Small intestine (tissue), 7 donors: ENCODE results near the gene AGTRAP. TPM values are rescaled to one million over a fixed set of nuclear protein-coding genes. Genes with fewer than 3 reads are reported as not detected.
A peak's percentile ranks its signal among the peaks of the same experiment; 100 is the strongest.

Experiments
- DNase-seq, 2 donors: peaks; one replicate each; pipeline versions ENCODE4 v3.0.0 to v3.0.0-alpha.2; 2013
- FAIRE-seq: peaks from 2 replicates; lab custom pipeline; 2012; peaks lifted over from hg19 to GRCh38; lab: Jason Lieb, UNC
- H3K27ac ChIP-seq, 3 donors: one replicate each; pipeline ENCODE4 v1.5.1; 2013; ENCODE audit warnings: low read length in 2 of 3, mild to moderate bottlenecking in 2 of 3, control low read depth in 1 of 3, inconsistent platforms in 1 of 3, low read depth in 1 of 3, moderate library complexity in 1 of 3
- H3K27me3 ChIP-seq, 3 donors: one replicate each; pipeline ENCODE4 v1.6.1; 2013; ENCODE audit warnings: low read length in 3 of 3, inconsistent platforms in 1 of 3; ENCODE audit not compliant: control insufficient read depth in 3 of 3, insufficient read depth in 3 of 3
- H3K36me3 ChIP-seq, 3 donors: one replicate each; pipeline ENCODE4 v1.6.1; 2013; ENCODE audit warnings: low read length in 3 of 3, inconsistent platforms in 1 of 3, low read depth in 1 of 3, mild to moderate bottlenecking in 1 of 3, moderate library complexity in 1 of 3; ENCODE audit not compliant: control insufficient read depth in 3 of 3, insufficient read depth in 2 of 3
- H3K4me1 ChIP-seq, 3 donors: one replicate each; pipeline ENCODE4 v1.6.1; 2013; ENCODE audit warnings: low read length in 2 of 3, inconsistent platforms in 1 of 3, low read depth in 1 of 3, mild to moderate bottlenecking in 1 of 3, moderate library complexity in 1 of 3; ENCODE audit not compliant: control insufficient read depth in 3 of 3, insufficient read depth in 2 of 3
- H3K4me3 ChIP-seq, 3 donors: one replicate each; pipeline ENCODE4 v1.5.1; 2013; ENCODE audit warnings: low read length in 3 of 3, control low read depth in 1 of 3, inconsistent platforms in 1 of 3, low read depth in 1 of 3, mild to moderate bottlenecking in 1 of 3, moderate library complexity in 1 of 3
- H3K9me3 ChIP-seq, 2 donors: one replicate each; pipeline ENCODE4 v1.6.1; 2013; ENCODE audit warnings: low read depth in 1 of 2, low read length in 1 of 2; ENCODE audit not compliant: control insufficient read depth in 2 of 2, insufficient read depth in 1 of 2
- WGBS, 3 donors: extraction: QIAGEN DNeasy Blood & Tissue Kit; methylation state at CpG; one replicate each; pipeline ENCODE4 v1.1.7; 2013; 5-methylcytosine and 5-hydroxymethylcytosine counted together
- polyA plus RNA-seq, 4 donors: library from polyadenylated mRNA; stranded (reverse) in 3 of 4; unstranded in 1 of 4; fragments of 200-250 nt in 3 of 4; fragments of 120-200 nt in 1 of 4; gene quantifications; one replicate each; pipeline versions ENCODE4 v1.2.1 to v1.2.3, GENCODE V29; 2013
- donor health status: healthy with polysubstance abuse.
- donor health status: control.
- donor health status: control.
- donor health status: Bipolar disorder and iron deficiency.
- donor health status: healthy.

AGTRAP gene
- polyA plus RNA-seq, 4 donors = 5.6 to 54.9 (median 19.2) TPM

DNA sequence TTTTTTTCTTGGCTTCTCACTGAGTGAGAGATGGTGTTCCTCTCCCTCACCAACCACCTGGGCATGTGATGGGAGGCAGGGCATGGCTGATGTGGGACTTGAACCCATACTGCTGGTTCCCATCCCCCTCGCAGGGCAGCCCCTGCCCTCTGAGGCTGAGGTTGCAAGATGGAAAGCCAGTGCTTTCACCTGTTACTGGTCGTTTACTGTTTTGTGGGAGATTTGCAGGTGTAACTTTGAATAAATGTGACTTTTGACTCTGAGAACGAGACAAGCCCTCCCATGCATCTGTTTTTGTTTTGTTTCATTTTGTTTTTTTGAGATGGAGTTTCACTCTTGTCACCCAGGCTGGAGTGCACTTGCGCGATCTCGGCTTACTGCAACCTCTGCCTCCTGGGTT lies 47.6 kb downstream of the AGTRAP start:
- 79 to 85% (median 82%) methylated on average over 6 of the region's 6 CpGs for WGBS, 3 donors
- Histone ChIP-seq H3K36me3 (peaks cover 0 to 8% (median 0%) of the 10 kb centered on the region in 3 donors), H3K9me3 (no peaks in the 10 kb centered on the region), H3K27ac (no peak overlapping the region), H3K4me1 (peaks cover 0 to 24% (median 5%) of the 10 kb centered on the region in 3 donors), H3K27me3 (no peaks in the 10 kb centered on the region), H3K4me3 (no peak overlapping the region)
- DNase-seq (no peak), FAIRE-seq (no peak)

DNA sequence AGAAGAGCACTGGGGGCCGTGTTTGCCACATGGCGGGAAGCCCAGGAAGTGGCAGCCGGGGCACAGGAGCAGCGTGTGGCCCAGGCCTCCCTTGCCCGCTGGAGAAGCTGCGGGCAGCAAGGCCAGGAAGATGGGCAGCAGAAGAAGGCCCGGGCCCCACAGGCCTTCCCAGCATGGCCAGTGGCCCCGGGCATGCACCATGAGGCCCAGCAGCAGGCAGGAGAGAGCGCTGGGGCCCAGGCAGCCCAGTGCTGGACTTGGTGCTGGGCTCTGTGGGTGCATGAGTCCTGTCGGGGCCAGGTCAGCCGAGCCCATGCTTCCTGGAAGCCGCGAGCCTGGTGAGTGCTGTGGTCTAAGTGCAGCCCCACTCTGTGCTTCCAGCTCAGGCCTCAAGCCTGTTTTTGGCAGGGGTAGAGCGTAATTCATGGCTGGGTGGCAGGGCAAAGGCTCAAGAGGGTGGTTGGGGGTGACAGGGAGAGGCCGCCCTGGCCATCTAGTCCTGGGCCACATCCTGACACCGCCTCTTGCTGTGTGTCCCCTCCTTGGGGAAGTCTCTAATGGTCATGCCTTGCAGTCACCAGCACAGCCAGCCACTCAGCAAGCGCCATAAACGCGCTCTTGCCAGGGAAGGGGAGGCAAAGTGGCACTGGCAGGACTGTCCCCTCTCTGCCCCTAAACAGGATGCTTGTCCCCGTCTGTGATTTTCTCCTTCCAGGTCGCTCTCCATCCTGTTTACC lies 48.5 kb downstream of the AGTRAP start:
- Histone ChIP-seq H3K27me3 (no peaks in the 10 kb centered on the region), H3K4me3 (peak overlapping the region in 1 of 3 donors; percentile 25), H3K9me3 (no peaks in the 10 kb centered on the region), H3K4me1 (peaks cover 0 to 24% (median 7%) of the 10 kb centered on the region in 3 donors), H3K27ac (peak overlapping the region in 1 of 3 donors; percentile 38), H3K36me3 (peaks cover 0 to 17% (median 0%) of the 10 kb centered on the region in 3 donors)
- DNase-seq = no peak
- FAIRE-seq = no peak
- 72 to 85% (median 75%) methylated on average over 16 to 21 of the region's 21 CpGs for WGBS, 3 donors

- Histone ChIP-seq H3K4me1 (peaks cover 0 to 26% (median 10%) of the 10 kb centered on the region in 3 donors), H3K36me3 (peaks cover 0 to 24% (median 0%) of the 10 kb centered on the region in 3 donors), H3K9me3 (no peaks in the 10 kb centered on the region), H3K4me3 (peak overlapping the region in 1 of 3 donors; percentile 25), H3K27ac (peak overlapping the region in 1 of 3 donors; percentile 38), H3K27me3 (no peaks in the 10 kb centered on the region)
- 4 to 10% (median 8%) methylated on average over 21 to 30 of the region's 30 CpGs for WGBS, 3 donors
- DNase-seq = peak; percentile 60 to 67
- no peak for FAIRE-seq
Measured at GRCh38 chr1:11784993-11785769, 49.2 kb downstream of the AGTRAP start.

GRCh38 chr1:11786168-11786567 lies 50.2 kb downstream of the AGTRAP start:
- no peak overlapping the region for H3K27ac ChIP-seq
- FAIRE-seq = no peak
- H3K36me3 ChIP-seq = peaks cover 0 to 34% (median 0%) of the 10 kb centered on the region in 3 donors
- H3K9me3 ChIP-seq = no peaks in the 10 kb centered on the region
- peaks cover under 1 to 35% (median 14%) of the 10 kb centered on the region in 3 donors for H3K4me1 ChIP-seq
- no peaks in the 10 kb centered on the region for H3K27me3 ChIP-seq
- no peak for DNase-seq
- WGBS, 3 donors = 43 to 57% (median 55%) methylated on average over 5 of the region's 5 CpGs
- H3K4me3 ChIP-seq = no peak overlapping the region

- Histone ChIP-seq H3K27me3 (no peaks in the 10 kb centered on the region), H3K27ac (peak overlapping the region in 2 of 3 donors; percentile 62 to 95), H3K9me3 (no peaks in the 10 kb centered on the region), H3K4me1 (peaks cover 3 to 47% (median 14%) of the 10 kb centered on the region in 3 donors), H3K36me3 (peaks cover 0 to 46% (median 0%) of the 10 kb centered on the region in 3 donors), H3K4me3 (no peak overlapping the region)
- FAIRE-seq = no peak
- 11 to 31% (median 30%) methylated on average over 15 to 16 of the region's 16 CpGs for WGBS, 3 donors
- DNase-seq = peak; percentile 47 to 64
Measured at GRCh38 chr1:11787251-11787803, 51.4 kb downstream of the AGTRAP start.

DNA sequence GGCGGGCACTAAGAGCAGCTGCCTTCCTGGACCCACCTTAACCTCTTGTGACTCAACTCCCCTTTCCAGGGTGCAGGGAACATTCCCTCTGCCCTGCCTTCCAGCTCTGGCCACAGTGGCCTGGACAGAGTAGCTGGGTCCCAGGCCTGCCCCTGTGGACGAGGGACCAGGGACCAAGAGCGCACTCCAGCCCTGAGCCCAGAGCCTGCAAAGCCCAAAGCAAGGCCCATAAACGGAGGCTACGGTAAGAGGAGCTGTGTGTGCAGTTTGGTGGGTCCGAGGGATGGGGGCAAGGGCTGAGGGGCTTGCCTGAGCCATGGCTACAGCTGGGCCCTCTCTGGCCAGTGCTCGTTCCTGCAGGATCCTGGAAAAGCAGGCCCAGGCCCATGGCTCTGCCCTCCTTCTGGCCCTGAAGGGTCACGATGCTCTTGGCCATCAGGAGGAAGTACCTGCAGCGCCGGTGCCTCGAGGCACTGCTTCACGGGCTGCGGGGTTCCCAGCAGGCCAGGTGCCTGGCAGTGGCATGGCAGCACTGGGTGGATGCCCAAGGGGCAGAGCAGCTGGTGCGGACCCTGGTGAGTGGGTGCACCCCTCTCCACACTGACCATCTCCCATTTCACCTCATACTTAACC lies 52.0 kb downstream of the AGTRAP start:
- peaks cover 0 to 52% (median 0%) of the 10 kb centered on the region in 3 donors for H3K36me3 ChIP-seq
- H3K27me3 ChIP-seq = no peaks in the 10 kb centered on the region
- H3K9me3 ChIP-seq = no peaks in the 10 kb centered on the region
- DNase-seq (no peak), FAIRE-seq (no peak)
- H3K4me3 ChIP-seq = no peak overlapping the region
- peak overlapping the region in 2 of 3 donors; percentile 12 to 95 for H3K27ac ChIP-seq
- H3K4me1 ChIP-seq = peaks cover 3 to 47% (median 14%) of the 10 kb centered on the region in 3 donors
- 76 to 82% (median 81%) methylated on average over 14 of the region's 14 CpGs for WGBS, 3 donors

GRCh38 chr1:11788549-11789053 lies 52.7 kb downstream of the AGTRAP start:
- Histone ChIP-seq H3K36me3 (peaks cover 0 to 55% (median 0%) of the 10 kb centered on the region in 3 donors), H3K27me3 (no peaks in the 10 kb centered on the region), H3K9me3 (no peaks in the 10 kb centered on the region), H3K27ac (peak overlapping the region in 1 of 3 donors; percentile 95), H3K4me1 (peaks cover 3 to 47% (median 14%) of the 10 kb centered on the region in 3 donors), H3K4me3 (no peak overlapping the region)
- DNase-seq (no peak), FAIRE-seq (no peak)
- 83 to 87% (median 83%) methylated on average over 14 of the region's 14 CpGs for WGBS, 3 donors
